Left renal cortex interstitium (tissue), 4 donors: ENCODE data around the gene GOLGA8B. TPM values are rescaled to one million over a fixed set of nuclear protein-coding genes. Genes with fewer than 3 reads are reported as not detected.
"Not testable (repeated sequence)": the region's sequence is repeated elsewhere in the genome, so short reads cannot be mapped to it uniquely, and the experiment has no call there.

Experiments
- DNase-seq, 4 donors: peaks; one replicate each; pipeline ENCODE4 v3.0.0-alpha.2; 2013; ENCODE audit warnings: low read depth in 4 of 4, low spot score in 2 of 4, missing footprints in 1 of 4
- polyA plus RNA-seq, 4 donors: library from polyadenylated mRNA; unstranded; fragments of 120-200 nt; gene quantifications; one replicate each; pipeline ENCODE4 v1.2.1, GENCODE V29; 2013; ENCODE audit not compliant: insufficient read length in 4 of 4

Gene GOLGA8B
- polyA plus RNA-seq, 4 donors: 38.6 to 172 (median 97.3) TPM

DNA sequence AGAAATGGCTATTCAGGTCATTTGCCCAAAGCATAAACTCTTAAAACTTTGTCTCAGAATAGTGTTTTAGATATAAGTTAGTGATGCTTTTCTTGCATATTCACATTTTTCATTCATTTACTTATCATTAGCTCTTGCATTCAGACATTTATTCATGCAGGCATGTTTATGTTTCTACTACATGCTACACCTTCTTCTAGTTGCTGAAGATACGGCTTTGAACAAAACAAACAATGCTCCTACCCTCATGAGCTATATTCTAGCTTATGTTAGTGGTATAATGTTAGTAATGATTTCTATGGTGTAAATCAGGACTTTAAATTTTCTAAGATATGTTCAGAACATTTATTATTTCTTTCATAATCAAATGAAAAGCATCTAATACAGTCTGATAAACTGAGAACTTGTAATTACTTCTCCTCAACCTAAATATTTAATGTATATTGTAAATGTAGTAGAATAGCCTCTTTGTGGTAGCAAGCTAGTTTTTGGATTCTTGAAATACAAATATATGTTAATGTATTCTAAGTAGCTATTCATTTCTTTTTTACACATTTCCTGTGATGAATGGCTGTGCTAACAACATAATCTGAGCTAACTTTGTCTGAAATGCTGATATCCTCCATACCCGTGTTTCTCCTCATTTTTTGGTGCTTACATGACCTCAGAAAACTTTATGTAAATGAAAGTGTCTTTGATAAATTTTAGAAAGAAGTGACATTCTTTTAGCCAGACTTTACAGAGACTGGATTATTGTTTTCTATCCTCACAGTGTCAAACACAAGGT is 15.5 kb upstream of the GOLGA8B start:
- DNase-seq: no peak

GRCh38 chr15:34597316-34597715 is 13.9 kb upstream of the GOLGA8B start:
- DNase-seq: no peak

- DNase-seq: no peak
Measured at GRCh38 chr15:34594361-34594760, 10.9 kb upstream of the GOLGA8B start.

DNA sequence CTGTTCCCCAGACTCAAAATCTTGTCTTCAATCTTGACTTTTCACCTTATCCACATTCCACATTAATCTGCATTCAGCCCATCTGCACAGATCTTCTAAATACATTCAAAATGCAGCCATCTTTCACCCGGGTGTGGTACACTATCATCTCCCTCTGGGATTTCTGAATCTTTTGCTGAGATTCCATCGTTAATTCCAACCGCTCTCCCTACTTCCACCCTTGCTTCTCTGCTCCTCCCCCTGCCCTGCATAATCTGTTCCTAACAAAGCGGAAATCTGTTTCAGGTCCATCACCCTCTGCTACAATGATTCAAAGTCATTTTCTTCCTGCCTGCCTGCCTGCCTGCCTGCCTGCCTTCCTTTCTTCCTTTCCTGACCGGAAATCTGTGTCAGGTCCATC is 7.9 kb upstream of the GOLGA8B start:
- no peak for DNase-seq

DNA sequence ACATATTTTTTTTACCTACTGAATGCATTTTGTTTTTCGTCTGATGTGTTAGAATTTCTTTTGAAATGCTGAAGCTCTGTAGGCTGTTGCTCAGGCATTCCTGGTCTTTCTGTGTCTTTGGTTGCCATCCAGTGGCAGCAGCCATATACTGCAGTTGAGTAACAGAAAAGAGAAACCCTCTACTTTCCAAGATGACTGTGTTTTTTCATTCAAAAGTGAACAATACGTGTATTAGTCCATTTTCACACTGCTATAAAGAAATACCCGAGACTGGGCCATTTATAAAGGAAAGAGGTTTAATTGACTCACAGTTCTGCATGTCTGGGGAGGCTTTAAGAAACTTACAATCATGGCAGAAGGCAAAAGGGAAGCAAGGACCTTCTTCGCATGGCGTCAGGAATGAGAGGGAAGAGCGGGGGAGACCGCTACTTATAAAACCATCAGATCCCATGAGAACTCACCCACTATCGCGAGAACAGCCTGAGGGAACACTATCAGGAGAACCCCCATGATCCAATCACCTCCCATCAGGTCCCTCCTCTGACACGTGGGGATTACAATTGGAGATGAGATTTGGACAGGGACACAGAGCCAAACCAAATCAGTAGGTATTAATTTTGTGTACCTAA is 4.7 kb upstream of the GOLGA8B start:
- DNase-seq: peak in 2 of 4 donors; percentile 56 to 57

- not testable (repeated sequence) for DNase-seq
Measured at GRCh38 chr15:34585966-34586365, 2.5 kb upstream of the GOLGA8B start.

DNA sequence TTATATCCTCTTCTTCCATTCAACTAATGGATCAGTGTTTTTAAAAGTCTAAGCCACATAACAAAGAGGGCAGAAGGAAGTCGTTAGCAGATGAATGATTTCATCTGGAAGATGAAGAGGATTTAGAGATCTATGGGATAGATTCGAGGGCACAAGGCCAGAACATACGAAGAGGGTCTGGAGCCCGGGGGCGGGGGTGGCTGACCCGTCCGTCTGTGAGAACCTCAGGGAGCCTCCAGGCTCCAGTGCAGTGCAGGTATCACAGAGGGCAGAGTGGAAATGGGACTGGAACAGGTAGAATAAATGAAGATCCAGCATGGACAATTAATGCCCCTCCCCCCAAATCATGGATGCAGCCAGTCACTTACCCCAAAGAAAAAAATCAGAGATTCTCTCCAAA is 1.5 kb upstream of the GOLGA8B start:
- DNase-seq: no peak

GRCh38 chr15:34584330-34584668 is 848 bp upstream of the GOLGA8B start:
- no peak for DNase-seq

DNA sequence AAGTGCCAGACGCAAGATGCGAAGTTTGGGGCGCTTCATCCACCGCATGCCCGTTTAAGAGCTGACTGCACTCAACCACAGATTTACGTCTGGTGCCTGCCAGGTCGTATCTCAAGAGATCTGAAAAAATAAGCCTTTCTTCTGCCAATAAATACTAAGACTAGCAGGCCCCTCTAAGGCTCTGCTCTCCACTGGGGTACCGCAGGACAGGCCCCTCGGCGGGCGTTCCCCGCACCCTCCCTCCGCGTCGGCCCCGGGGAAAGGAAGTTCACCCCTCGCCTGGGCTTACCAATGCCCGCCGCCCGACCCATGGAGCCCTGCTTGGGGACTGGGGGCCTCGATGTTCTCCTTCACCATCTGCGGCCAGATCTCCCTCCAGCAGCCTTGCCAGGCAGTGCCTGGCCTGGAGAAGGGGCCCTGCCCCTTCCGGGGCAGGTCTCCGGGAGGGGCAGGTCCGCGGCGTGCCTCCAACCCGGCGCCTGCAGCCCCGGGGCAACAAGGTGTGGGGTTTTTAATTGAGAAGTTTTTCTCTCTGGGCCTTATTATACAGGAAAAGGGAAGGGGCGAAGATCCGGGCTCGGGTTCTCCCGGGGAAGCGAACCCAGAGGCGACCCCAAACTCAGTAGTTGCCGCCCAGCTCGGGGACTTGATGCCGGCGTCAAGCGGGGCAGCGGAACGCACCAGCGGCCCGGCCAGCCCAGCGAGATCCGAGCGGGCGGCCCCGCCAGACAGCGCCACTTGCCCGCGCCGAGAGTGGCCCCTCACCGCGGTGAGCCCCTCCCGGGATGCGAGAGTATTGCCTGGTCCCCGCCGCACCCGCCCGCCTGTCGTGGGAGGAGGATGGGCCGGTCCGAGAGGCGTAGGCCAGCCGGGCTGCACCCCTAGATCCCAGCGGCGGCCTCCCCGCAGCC is 735 bp downstream of the GOLGA8B start:
- DNase-seq: no peak

DNA sequence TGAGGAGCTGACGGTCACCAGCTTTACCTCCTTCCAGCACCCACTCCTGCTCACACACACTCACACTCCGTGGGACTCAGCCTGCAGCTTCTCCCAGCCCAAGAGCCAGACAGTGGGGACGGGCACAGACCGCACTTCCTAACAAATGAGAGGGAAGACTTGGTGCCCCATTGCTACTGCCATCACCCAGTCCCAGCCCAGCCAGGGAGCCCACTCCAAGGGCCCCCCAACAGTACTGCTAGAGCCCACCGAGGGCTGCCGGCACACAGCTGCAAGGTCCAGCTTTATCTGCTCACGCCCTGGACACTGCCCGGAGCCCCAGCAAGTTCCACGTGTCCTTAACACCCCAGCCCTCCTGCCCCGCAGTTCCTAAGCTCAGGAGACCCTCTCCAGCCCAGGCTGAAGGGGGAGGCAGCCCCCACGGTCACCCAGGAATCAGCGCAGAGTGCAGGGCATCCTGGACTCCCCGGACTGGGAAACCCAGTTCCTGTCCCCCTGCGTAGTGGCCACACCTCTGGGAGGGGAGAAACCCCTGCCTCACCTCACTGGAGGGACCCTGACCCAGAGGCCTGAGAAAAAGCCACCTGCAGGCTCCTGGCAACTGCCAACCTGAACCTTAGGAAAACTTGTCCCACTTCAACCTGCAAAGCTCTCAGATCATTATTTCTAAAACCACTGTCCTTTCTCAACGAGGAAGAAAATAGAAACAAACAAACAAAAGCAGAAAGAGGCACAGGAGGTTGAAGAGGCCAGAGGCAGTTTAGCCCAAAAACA is 1.6 kb downstream of the GOLGA8B start:
- DNase-seq: not testable (repeated sequence)

- DNase-seq: no peak
Measured at GRCh38 chr15:34581043-34581365, 2.4 kb downstream of the GOLGA8B start.

- not testable (repeated sequence) for DNase-seq
Measured at GRCh38 chr15:34580251-34581042, 3.0 kb downstream of the GOLGA8B start.

DNA sequence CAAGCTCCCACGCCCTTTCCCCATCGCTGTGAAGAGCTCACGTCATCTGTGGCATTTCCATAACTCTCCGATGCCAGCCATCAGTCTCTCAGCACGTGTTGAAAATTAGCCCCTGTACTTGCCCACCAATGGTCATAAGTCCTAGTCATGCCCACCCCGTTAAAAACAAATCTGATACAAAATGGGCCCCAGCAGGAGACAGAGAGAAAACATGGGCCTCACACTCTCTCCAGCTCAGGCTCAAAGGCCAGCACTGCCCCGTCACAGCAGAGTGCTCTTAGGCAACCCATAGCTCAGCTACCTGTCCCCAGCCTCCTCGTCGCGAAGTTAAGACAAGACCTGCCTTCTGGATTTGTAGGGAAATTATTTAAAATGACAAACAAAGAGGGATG is 5.2 kb downstream of the GOLGA8B start:
- DNase-seq: no peak

- DNase-seq: not testable (repeated sequence)
Measured at GRCh38 chr15:34577658-34578282, 5.7 kb downstream of the GOLGA8B start.

GRCh38 chr15:34575035-34575434 is 8.4 kb downstream of the GOLGA8B start:
- DNase-seq: not testable (repeated sequence)

DNA sequence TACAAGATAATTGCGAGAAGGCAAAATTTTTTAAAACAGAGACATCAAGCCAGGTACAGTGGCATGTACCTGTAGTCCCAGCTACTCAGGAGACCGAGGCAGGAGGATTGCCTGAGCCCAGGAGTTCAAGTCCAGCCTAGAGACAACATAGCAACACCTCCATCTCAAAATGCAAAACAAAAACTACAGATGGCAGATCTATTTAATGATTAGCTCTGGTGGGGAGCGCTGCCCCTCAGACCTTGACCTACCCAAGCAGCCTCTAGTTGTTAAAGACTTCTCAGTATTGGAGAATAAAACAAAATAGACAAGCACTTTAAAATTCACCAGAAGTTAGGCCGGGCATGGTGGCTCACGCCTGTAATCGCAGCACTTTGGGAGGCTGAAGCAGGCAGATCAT is 10.5 kb downstream of the GOLGA8B start:
- not testable (repeated sequence) for DNase-seq

DNA sequence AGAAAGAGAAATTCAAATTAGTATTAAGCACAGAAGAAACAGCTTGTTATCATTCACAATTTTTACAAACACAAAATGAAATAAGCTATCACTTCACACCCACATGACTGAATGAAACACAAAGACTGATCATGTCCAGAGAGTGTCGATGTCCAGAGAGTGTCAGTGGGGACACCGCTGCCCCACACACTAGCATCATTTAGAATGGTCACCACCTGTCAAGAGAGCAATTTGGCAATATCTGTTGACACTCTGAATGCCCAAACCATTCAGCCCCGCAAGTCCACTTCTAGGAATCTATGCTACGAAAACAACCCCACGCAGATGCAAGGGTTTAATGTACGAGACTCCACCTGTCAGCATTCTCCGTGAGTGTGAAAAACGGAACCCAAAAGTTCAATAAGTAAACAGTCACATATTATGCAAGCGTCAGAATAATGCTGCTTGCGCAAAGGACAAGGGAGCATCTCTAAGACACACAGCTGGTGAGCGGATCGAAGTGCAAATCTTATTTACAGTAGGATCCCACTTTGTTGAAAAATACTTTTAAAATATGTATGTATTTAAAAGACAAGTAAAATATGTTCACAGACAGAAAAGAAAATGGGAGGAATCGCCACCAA is 11.3 kb downstream of the GOLGA8B start:
- not testable (repeated sequence) for DNase-seq

- DNase-seq: not testable (repeated sequence)
Measured at GRCh38 chr15:34569670-34570396, 13.6 kb downstream of the GOLGA8B start.
